CD14-positive monocyte (primary cell): Measurements from ENCODE around the gene ACSL6. TPM values are rescaled to one million over a fixed set of nuclear protein-coding genes. Genes with fewer than 3 reads are reported as not detected.

Experiments used
- DNase-seq, 3 donors: peaks; one replicate each; pipeline ENCODE4 v3.0.0-alpha.2; 2011 to 2022
- H2AFZ ChIP-seq: 2 replicates; pipeline ENCODE4 v1.6.0; 2012; ENCODE audit warnings: mild to moderate bottlenecking, low read depth, low read length, inconsistent platforms; ENCODE audit not compliant: insufficient read depth, poor library complexity, severe bottlenecking
- H3K27ac ChIP-seq, 2 donors: 1 replicate in 1 of 2; 2 replicates in 1 of 2; pipeline ENCODE4 v1.5.1; 2012 to 2013; ENCODE audit warnings: low read length in 2 of 2, control low read depth in 1 of 2, inconsistent platforms in 1 of 2, low read depth in 1 of 2, mild to moderate bottlenecking in 1 of 2
- H3K27me3 ChIP-seq, 2 donors: one replicate each; pipeline versions ENCODE4 v1.6.0 to v1.6.1; 2011 to 2013; ENCODE audit warnings: low read length in 2 of 2; ENCODE audit not compliant: control insufficient read depth in 2 of 2, insufficient read depth in 2 of 2
- H3K36me3 ChIP-seq, 2 donors: replicated peaks in 1 of 2; 1 replicate in 1 of 2; 2 replicates in 1 of 2; pipeline versions ENCODE4 v1.5.1 to v1.6.1; 2012 to 2013; ENCODE audit warnings: low read length in 2 of 2, control low read depth in 1 of 2, inconsistent platforms in 1 of 2, mild to moderate bottlenecking in 1 of 2; ENCODE audit not compliant: insufficient read depth in 2 of 2, control insufficient read depth in 1 of 2
- H3K4me1 ChIP-seq, 2 donors: 1 replicate in 1 of 2; 2 replicates in 1 of 2; pipeline versions ENCODE4 v1.5.1 to v1.6.1; 2012 to 2013; ENCODE audit warnings: low read length in 2 of 2, control low read depth in 1 of 2, inconsistent platforms in 1 of 2, mild to moderate bottlenecking in 1 of 2, moderate library complexity in 1 of 2; ENCODE audit not compliant: insufficient read depth in 2 of 2, control insufficient read depth in 1 of 2
- H3K4me2 ChIP-seq: replicated peaks from 2 replicates; pipeline ENCODE3; 2012; ENCODE audit warnings: low read length, moderate library complexity, mild to moderate bottlenecking; ENCODE audit not compliant: poor library complexity, severe bottlenecking; ENCODE audit errors: extremely low read depth
- H3K4me3 ChIP-seq, 3 experiments: fragments of 200-600 bp in 1 of 3; sonication (generic) in 1 of 3; replicated peaks in 1 of 3; 1 replicate in 2 of 3; 2 replicates in 1 of 3; pipeline ENCODE4 v1.5.1; 2011 to 2013; ENCODE audit warnings: low read length in 3 of 3, mild to moderate bottlenecking in 3 of 3, control low read depth in 2 of 3, low read depth in 2 of 3, inconsistent platforms in 1 of 3, moderate library complexity in 1 of 3
- H3K79me2 ChIP-seq: 2 replicates; pipeline ENCODE4 v1.6.0; 2012; ENCODE audit warnings: mild to moderate bottlenecking, control low read depth, inconsistent platforms, low read length, moderate library complexity; ENCODE audit not compliant: insufficient read depth
- H3K9ac ChIP-seq: 2 replicates; pipeline ENCODE4 v1.6.0; 2017; ENCODE audit warnings: low read length, mild to moderate bottlenecking; ENCODE audit not compliant: insufficient read depth, poor library complexity, severe bottlenecking
- H3K9me3 ChIP-seq, 2 donors: replicated peaks in 1 of 2; 1 replicate in 1 of 2; 2 replicates in 1 of 2; pipeline versions ENCODE4 v1.5.1 to v1.6.1; 2012 to 2013; ENCODE audit warnings: low read length in 2 of 2, control low read depth in 1 of 2; ENCODE audit not compliant: control insufficient read depth in 1 of 2, insufficient read depth in 1 of 2
- H4K20me1 ChIP-seq: 2 replicates; pipeline ENCODE4 v1.6.0; 2012; ENCODE audit warnings: mild to moderate bottlenecking, low read length, control low read depth, moderate library complexity; ENCODE audit not compliant: insufficient read depth
- H3K27ac Mint-ChIP-seq, 7 donors: one replicate each; pipeline ENCODE4 v1.8.0; 2020; ENCODE audit warnings: mild to moderate bottlenecking in 7 of 7, mixed read lengths in 7 of 7, moderate library complexity in 6 of 7, inconsistent platforms in 2 of 7
- H3K27me3 Mint-ChIP-seq, 3 donors: one replicate each; pipeline ENCODE4 v1.8.0; 2021 to 2022; ENCODE audit warnings: low read depth in 3 of 3, mild to moderate bottlenecking in 3 of 3, mixed read lengths in 3 of 3, moderate library complexity in 3 of 3, inconsistent platforms in 1 of 3
- H3K36me3 Mint-ChIP-seq, 2 donors: one replicate each; pipeline ENCODE4 v1.8.0; 2020; ENCODE audit warnings: mixed read lengths in 2 of 2, inconsistent platforms in 1 of 2, mild to moderate bottlenecking in 1 of 2
- H3K4me1 Mint-ChIP-seq: one replicate; pipeline ENCODE4 v1.8.0; 2020; ENCODE audit warnings: mild to moderate bottlenecking, mixed read lengths
- H3K4me3 Mint-ChIP-seq, 2 donors: one replicate each; pipeline ENCODE4 v1.8.0; 2020; ENCODE audit warnings: mild to moderate bottlenecking in 2 of 2, mixed read lengths in 2 of 2, moderate library complexity in 1 of 2
- H3K9me3 Mint-ChIP-seq, 7 donors: one replicate each; pipeline ENCODE4 v1.8.0; 2020 to 2022; ENCODE audit warnings: mixed read lengths in 7 of 7, mild to moderate bottlenecking in 6 of 7, moderate library complexity in 6 of 7, inconsistent platforms in 2 of 7
- whole genome bisulfite sequencing: methylation state at CpG from one replicate; pipeline ENCODE4 v1.1.5; 2013; ENCODE audit warnings: missing lambda C conversion rate; ENCODE audit not compliant: insufficient coverage; 5-methylcytosine and 5-hydroxymethylcytosine counted together
- intact Hi-C, 2 donors: fragments of 100-400 bp; cut with micrococcal nuclease; formaldehyde crosslinking; loops; one replicate each; pipeline versions ENCODE4 v1.15.0 to v1.15.1; 2023
- polyA plus RNA-seq, 3 donors: library from polyadenylated mRNA; depleted of rRNA in 1 of 3; unstranded in 2 of 3; stranded (reverse) in 1 of 3; fragments of 300-500 nt in 2 of 3; fragments of >200 nt in 1 of 3; fragmentation: Illumina TruSeq in 2 of 3; gene quantifications; 1 replicate in 2 of 3; 2 replicates in 1 of 3; pipeline ENCODE4 v1.2.3, GENCODE V29; 2012 to 2021
- TF ChIP-seq, protein P1 (sequence below): fragments of 200-600 bp; IDR thresholded peaks from one replicate; pipeline ENCODE4 v1.8.0; 2022; ENCODE audit warnings: antibody characterized with exemption, mild to moderate bottlenecking

The ACSL6 gene
- polyA plus RNA-seq, 3 donors, result 0.45 TPM; not detected in 2

DNA sequence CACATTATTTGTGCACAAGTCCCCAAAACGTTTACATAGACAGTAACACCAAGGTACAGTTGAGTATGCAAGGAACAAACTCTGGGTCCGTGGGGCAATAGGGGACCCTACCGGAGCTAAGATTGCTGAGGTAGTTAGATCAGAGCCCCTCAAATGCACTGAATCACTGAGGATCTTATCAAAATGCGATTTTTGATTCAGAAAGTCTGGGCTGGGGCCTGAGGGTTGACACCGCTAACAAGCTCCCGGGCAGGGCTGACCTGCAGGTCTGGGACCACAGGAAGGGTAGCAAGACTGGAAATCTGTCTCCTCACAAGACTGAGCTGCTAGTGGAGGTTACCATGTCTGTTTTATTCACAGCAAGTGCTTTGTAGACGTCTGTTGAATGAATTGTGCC lies 47.2 kb upstream of the ACSL6 start:
- 96% methylated on average over 6 of the region's 7 CpGs for WGBS
- H3K4me1 Mint-ChIP-seq, result no peaks in the 10 kb centered on the region
- Histone ChIP-seq H3K79me2 (no peaks in the 10 kb centered on the region), H3K4me2 (no peak overlapping the region), H3K27me3 (no peaks in the 10 kb centered on the region), H3K36me3 (no peaks in the 10 kb centered on the region), H3K27ac (no peak overlapping the region), H3K9ac (no peak overlapping the region), H3K9me3 (no peaks in the 10 kb centered on the region), H3K4me3 (no peak overlapping the region), H2AFZ (no peak overlapping the region), H4K20me1 (no peaks in the 10 kb centered on the region), H3K4me1 (no peaks in the 10 kb centered on the region)
- no peaks in the 10 kb centered on the region for H3K9me3 Mint-ChIP-seq
- intact Hi-C loops, result no loop called here
- DNase-seq, result no peak
- no peak overlapping the region for H3K27ac Mint-ChIP-seq
- peaks cover 6 to 8% (median 7%) of the 10 kb centered on the region in 3 donors for H3K27me3 Mint-ChIP-seq
- H3K36me3 Mint-ChIP-seq, result no peaks in the 10 kb centered on the region
- H3K4me3 Mint-ChIP-seq, result no peak overlapping the region
- TF ChIP-seq, protein P1, sequence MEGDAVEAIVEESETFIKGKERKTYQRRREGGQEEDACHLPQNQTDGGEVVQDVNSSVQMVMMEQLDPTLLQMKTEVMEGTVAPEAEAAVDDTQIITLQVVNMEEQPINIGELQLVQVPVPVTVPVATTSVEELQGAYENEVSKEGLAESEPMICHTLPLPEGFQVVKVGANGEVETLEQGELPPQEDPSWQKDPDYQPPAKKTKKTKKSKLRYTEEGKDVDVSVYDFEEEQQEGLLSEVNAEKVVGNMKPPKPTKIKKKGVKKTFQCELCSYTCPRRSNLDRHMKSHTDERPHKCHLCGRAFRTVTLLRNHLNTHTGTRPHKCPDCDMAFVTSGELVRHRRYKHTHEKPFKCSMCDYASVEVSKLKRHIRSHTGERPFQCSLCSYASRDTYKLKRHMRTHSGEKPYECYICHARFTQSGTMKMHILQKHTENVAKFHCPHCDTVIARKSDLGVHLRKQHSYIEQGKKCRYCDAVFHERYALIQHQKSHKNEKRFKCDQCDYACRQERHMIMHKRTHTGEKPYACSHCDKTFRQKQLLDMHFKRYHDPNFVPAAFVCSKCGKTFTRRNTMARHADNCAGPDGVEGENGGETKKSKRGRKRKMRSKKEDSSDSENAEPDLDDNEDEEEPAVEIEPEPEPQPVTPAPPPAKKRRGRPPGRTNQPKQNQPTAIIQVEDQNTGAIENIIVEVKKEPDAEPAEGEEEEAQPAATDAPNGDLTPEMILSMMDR, result no peak

DNA sequence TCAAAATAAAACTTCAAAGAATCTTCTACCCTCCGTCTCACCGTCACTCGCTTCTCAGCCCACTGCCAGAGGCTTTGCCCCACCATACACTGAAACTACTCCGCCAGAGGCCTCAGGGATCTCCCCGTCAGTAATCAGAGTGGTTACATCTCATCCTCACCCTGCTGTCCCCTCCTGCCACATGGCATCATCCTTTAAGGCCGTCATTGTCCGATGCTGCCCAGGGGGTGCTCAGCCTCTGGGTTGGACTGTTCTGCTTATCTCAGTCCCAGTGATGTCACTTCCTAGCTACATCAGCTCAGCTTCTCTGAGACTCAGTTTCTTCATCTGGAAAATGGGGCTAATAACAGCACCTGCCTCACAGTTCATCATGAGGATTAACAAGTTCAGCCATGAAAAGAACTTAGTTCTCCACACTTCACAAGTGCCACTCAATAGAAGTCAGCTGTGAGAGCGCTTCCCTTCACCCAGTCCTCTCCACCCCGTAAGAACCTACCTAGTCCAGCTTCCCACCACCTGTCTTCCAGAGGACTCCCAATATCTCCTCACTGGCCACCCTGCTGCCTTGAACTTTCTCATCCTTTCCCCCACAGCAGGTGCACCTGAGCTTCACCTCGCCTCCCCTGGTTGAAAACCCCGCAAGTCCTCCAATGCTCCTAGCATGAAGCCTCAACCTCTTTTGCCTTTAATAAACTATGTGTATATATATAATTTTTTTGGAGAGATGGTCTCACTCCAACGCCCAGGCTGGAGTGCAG lies 46.2 kb upstream of the ACSL6 start:
- H3K4me3 ChIP-seq, result no peak overlapping the region
- no peaks in the 10 kb centered on the region for H3K9me3 Mint-ChIP-seq
- H3K79me2 ChIP-seq, result no peaks in the 10 kb centered on the region
- no peaks in the 10 kb centered on the region for H3K27me3 ChIP-seq
- H3K9ac ChIP-seq, result no peak overlapping the region
- no peaks in the 10 kb centered on the region for H3K4me1 Mint-ChIP-seq
- H3K27me3 Mint-ChIP-seq, result peaks cover 4 to 8% (median 5%) of the 10 kb centered on the region in 3 donors
- no peak overlapping the region for H3K27ac Mint-ChIP-seq
- no peaks in the 10 kb centered on the region for H4K20me1 ChIP-seq
- 95% methylated on average over 9 of the region's 12 CpGs for WGBS
- no peaks in the 10 kb centered on the region for H3K36me3 Mint-ChIP-seq
- no peak overlapping the region for H2AFZ ChIP-seq
- no peak overlapping the region for H3K4me2 ChIP-seq
- no peaks in the 10 kb centered on the region for H3K36me3 ChIP-seq
- H3K9me3 ChIP-seq, result no peaks in the 10 kb centered on the region
- no peak overlapping the region for H3K27ac ChIP-seq
- TF ChIP-seq, protein P1, result no peak
- peak in 1 of 3 donors; percentile 1 for DNase-seq
- H3K4me1 ChIP-seq, result no peaks in the 10 kb centered on the region
- intact Hi-C loops, result no loop called here
- H3K4me3 Mint-ChIP-seq, result no peak overlapping the region
